Measurements from ENCODE around the gene GALNT8. TPM values are rescaled to one million over a fixed set of nuclear protein-coding genes. Genes with fewer than 3 reads are reported as not detected.

Gene GALNT8
- total RNA-seq, 1 donor from 2014 or later = 0.21 TPM

GRCh38 chr12:4763549-4763948 lies 43.3 kb downstream of the GALNT8 start:
- Mint-ChIP-seq H3K27me3 (ENCODE audit: unreplicated experiment) (peaks cover 8% of the 10 kb centered on the region), H3K27ac (ENCODE audit: unreplicated experiment) (no peak overlapping the region), H3K9me3 (ENCODE audit: unreplicated experiment) (no peaks in the 10 kb centered on the region), H3K36me3 (ENCODE audit: unreplicated experiment) (no peaks in the 10 kb centered on the region), H3K4me1 (ENCODE audit: unreplicated experiment) (no peaks in the 10 kb centered on the region), H3K4me3 (ENCODE audit: unreplicated experiment) (no peak overlapping the region)
- TF ChIP-seq CTCF (IDR thresholded peaks at IDR 0.05) = no peak
- DNase-seq (ENCODE audit: extremely low spot score, unreplicated experiment) = no peak

GRCh38 chr12:4766445-4766844 lies 46.2 kb downstream of the GALNT8 start:
- no peak for TF ChIP-seq CTCF (IDR thresholded peaks at IDR 0.05)
- DNase-seq (ENCODE audit: extremely low spot score, unreplicated experiment) = no peak
- H3K4me1 Mint-ChIP-seq (ENCODE audit: unreplicated experiment) = no peaks in the 10 kb centered on the region
- no peaks in the 10 kb centered on the region for H3K9me3 Mint-ChIP-seq (ENCODE audit: unreplicated experiment)
- H3K27ac Mint-ChIP-seq (ENCODE audit: unreplicated experiment) = no peak overlapping the region
- no peaks in the 10 kb centered on the region for H3K36me3 Mint-ChIP-seq (ENCODE audit: unreplicated experiment)
- H3K4me3 Mint-ChIP-seq (ENCODE audit: unreplicated experiment) = no peak overlapping the region
- H3K27me3 Mint-ChIP-seq (ENCODE audit: unreplicated experiment) = peaks cover 8% of the 10 kb centered on the region

- TF ChIP-seq CTCF (IDR thresholded peaks at IDR 0.05) = no peak
- Mint-ChIP-seq H3K4me3 (ENCODE audit: unreplicated experiment) (no peak overlapping the region), H3K27me3 (ENCODE audit: unreplicated experiment) (peaks cover 8% of the 10 kb centered on the region), H3K9me3 (ENCODE audit: unreplicated experiment) (no peaks in the 10 kb centered on the region), H3K36me3 (ENCODE audit: unreplicated experiment) (no peaks in the 10 kb centered on the region), H3K4me1 (ENCODE audit: unreplicated experiment) (no peaks in the 10 kb centered on the region), H3K27ac (ENCODE audit: unreplicated experiment) (no peak overlapping the region)
- no peak for DNase-seq (ENCODE audit: extremely low spot score, unreplicated experiment)
Observed at GRCh38 chr12:4767186-4767585, 47.0 kb downstream of the GALNT8 start.

GRCh38 chr12:4768341-4768740 lies 48.1 kb downstream of the GALNT8 start:
- H3K36me3 Mint-ChIP-seq (ENCODE audit: unreplicated experiment) = no peaks in the 10 kb centered on the region
- no peak for DNase-seq (ENCODE audit: extremely low spot score, unreplicated experiment)

GRCh38 chr12:4769073-4769472 lies 48.9 kb downstream of the GALNT8 start:
- Mint-ChIP-seq H3K4me1 (ENCODE audit: unreplicated experiment) (no peaks in the 10 kb centered on the region), H3K27me3 (ENCODE audit: unreplicated experiment) (peaks cover 8% of the 10 kb centered on the region), H3K27ac (ENCODE audit: unreplicated experiment) (no peak overlapping the region), H3K4me3 (ENCODE audit: unreplicated experiment) (no peak overlapping the region), H3K36me3 (ENCODE audit: unreplicated experiment) (no peaks in the 10 kb centered on the region), H3K9me3 (ENCODE audit: unreplicated experiment) (no peaks in the 10 kb centered on the region)
- TF ChIP-seq CTCF (IDR thresholded peaks at IDR 0.05) = no peak
- DNase-seq (ENCODE audit: extremely low spot score, unreplicated experiment) = no peak

More at GRCh38 chr12:4768341-4768740, 48.1 kb downstream of the GALNT8 start:
- Mint-ChIP-seq H3K27me3 (ENCODE audit: unreplicated experiment) (peaks cover 8% of the 10 kb centered on the region), H3K4me3 (ENCODE audit: unreplicated experiment) (no peak overlapping the region), H3K9me3 (ENCODE audit: unreplicated experiment) (no peaks in the 10 kb centered on the region), H3K27ac (ENCODE audit: unreplicated experiment) (no peak overlapping the region), H3K4me1 (ENCODE audit: unreplicated experiment) (no peaks in the 10 kb centered on the region)
- no peak for TF ChIP-seq CTCF (IDR thresholded peaks at IDR 0.05)

Data from osteocyte (in vitro differentiated cells).